HG03196 (cell line): ENCODE results near the gene ADAMTS2.

Experiments
- ATAC-seq: cut with Tn5 transposase; IDR thresholded peaks from one replicate; pipeline ENCODE4 v1.9.1; 2021; ENCODE audit not compliant: unreplicated experiment

Gene ADAMTS2

GRCh38 chr5:179344431-179345182 is 654 bp downstream of the ADAMTS2 start:
- no peak for ATAC-seq

- no peak for ATAC-seq
Observed at GRCh38 chr5:179343719-179344430, 1.4 kb downstream of the ADAMTS2 start.

- ATAC-seq, result no peak
Observed at GRCh38 chr5:179343021-179343718, 2.1 kb downstream of the ADAMTS2 start.

GRCh38 chr5:179342577-179342976 is 2.7 kb downstream of the ADAMTS2 start:
- no peak for ATAC-seq

- no peak for ATAC-seq
Observed at GRCh38 chr5:179340465-179340864, 4.8 kb downstream of the ADAMTS2 start.

GRCh38 chr5:179339996-179340395 is 5.3 kb downstream of the ADAMTS2 start:
- ATAC-seq, result no peak

GRCh38 chr5:179339081-179339480 is 6.2 kb downstream of the ADAMTS2 start:
- no peak for ATAC-seq

GRCh38 chr5:179337796-179338676 is 7.2 kb downstream of the ADAMTS2 start:
- ATAC-seq, result no peak

- no peak for ATAC-seq
Observed at GRCh38 chr5:179336871-179337795, 8.1 kb downstream of the ADAMTS2 start.

GRCh38 chr5:179336126-179336870 is 9.0 kb downstream of the ADAMTS2 start:
- no peak for ATAC-seq

GRCh38 chr5:179333796-179334761 is 11.2 kb downstream of the ADAMTS2 start:
- no peak for ATAC-seq

GRCh38 chr5:179332741-179333290 is 12.4 kb downstream of the ADAMTS2 start:
- no peak for ATAC-seq

- no peak for ATAC-seq
Observed at GRCh38 chr5:179331591-179332375, 13.5 kb downstream of the ADAMTS2 start.

- ATAC-seq, result no peak
Observed at GRCh38 chr5:179330186-179330900, 14.9 kb downstream of the ADAMTS2 start.

GRCh38 chr5:179328291-179328690 is 17.0 kb downstream of the ADAMTS2 start:
- no peak for ATAC-seq

GRCh38 chr5:179327021-179327735 is 18.1 kb downstream of the ADAMTS2 start:
- no peak for ATAC-seq
